HG03175 (cell line): Measurements from ENCODE around the gene ARSI.
A peak's percentile ranks its signal among the peaks of the same experiment; 100 is the strongest.

Experiments used
- ATAC-seq: cut with Tn5 transposase; IDR thresholded peaks from one replicate; pipeline ENCODE4 v1.9.1; 2021; ENCODE audit warnings: mild to moderate bottlenecking, moderate library complexity; ENCODE audit not compliant: unreplicated experiment

Gene ARSI

GRCh38 chr5:150271296-150271692 lies 31.4 kb downstream of the ARSI start:
- no peak for ATAC-seq

- no peak for ATAC-seq
These were observed 32.0 kb downstream of the ARSI start for GRCh38 chr5:150270541-150271295.

DNA sequence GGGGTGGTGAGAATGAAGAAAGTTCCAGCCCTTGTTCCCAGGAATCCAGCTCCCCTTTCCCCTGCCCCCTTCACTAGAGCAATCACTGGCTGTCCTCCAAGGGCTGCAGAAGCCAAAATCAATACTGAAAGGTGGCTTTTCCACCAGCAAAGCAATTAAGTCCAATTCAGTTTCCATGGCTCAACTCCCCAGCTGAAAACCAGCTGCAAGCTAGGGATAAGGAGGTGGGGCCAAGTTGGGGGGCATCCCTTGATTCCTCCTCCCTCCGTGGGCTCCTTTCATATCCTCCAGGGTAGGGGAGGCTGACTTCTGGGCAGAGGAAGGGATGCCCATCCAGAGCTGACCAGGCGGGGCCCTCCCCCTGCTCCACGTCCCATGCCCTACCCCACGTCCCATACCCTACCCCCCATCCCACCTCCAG lies 35.8 kb downstream of the ARSI start:
- no peak for ATAC-seq

GRCh38 chr5:150265870-150266383 lies 36.8 kb downstream of the ARSI start:
- no peak for ATAC-seq

- no peak for ATAC-seq
These were observed 37.8 kb downstream of the ARSI start for GRCh38 chr5:150264667-150265603.

DNA sequence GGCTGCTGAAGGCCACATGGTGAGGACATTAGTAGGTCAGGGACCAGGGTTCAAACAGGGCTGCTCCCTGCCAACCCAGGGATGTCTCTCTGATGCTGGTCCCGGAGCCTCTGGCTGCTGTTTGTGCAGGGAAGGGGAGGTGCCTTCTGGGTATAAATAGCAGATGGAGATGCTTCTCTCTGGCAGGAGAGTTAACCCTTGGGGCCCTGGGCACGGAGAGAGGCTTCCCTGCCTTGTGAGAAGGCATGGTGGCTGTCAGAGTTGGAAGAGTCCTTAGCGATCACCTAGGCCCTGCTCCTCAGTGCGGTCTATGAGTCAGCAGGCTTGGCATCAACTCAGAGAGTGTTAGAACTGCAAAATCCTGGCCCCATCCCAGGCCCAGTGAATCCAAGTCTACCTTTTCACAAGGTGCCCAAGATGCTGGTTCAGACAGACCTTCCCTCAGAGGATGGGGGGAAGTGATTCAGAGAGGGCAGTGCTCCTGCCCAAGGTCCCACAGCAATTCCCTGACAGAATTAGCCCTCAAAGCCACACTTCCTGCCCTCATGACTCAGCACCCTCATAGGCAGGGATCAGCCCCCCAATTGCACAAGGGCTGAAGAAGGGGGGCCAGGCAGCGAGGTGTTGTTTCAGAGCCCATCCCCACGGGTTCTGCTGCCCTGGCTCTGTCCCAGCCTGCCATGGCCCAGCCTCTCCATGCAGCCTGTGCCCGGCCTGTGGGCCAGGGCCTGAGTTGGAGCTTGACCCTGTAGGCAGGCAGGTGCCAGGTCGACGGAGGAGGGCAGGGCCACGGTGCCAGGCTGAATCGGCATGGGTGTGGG lies 38.7 kb downstream of the ARSI start:
- ATAC-seq = no peak

DNA sequence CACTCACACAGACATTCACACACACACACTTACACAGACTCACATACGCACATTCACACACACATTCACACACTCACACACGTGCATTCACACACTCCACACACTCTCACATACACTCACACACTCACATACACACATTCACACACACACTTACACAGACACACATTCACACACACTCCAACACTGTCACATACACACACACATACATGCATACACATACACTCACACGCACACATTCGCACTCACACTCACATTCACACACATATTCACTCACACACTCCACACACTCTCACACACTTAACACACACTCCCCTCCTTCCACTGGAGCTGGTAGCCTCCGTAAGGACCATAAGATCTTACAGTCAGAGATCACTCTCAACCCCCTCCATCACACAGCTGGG lies 39.3 kb downstream of the ARSI start:
- ATAC-seq = no peak

GRCh38 chr5:150262502-150262901 lies 40.2 kb downstream of the ARSI start:
- no peak for ATAC-seq

DNA sequence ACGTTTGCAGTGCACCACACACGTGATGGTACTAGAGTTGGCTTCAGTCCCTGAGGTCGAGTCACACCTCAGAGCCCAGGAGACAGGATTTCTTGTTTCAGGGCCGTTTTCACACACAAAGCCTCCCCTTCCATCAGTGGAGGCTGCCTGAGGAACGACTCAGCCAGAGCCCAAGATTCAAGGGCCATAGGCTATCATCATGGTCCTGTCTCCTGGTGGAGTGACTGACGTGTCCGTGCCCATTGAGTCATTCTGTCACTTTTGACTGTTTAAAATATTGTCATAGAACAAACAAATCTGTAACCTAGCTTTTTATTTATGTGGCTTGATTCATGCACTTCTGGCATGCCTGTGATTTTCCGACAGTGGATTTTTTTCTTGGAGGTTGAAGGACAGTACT lies 41.5 kb downstream of the ARSI start:
- ATAC-seq = no peak

DNA sequence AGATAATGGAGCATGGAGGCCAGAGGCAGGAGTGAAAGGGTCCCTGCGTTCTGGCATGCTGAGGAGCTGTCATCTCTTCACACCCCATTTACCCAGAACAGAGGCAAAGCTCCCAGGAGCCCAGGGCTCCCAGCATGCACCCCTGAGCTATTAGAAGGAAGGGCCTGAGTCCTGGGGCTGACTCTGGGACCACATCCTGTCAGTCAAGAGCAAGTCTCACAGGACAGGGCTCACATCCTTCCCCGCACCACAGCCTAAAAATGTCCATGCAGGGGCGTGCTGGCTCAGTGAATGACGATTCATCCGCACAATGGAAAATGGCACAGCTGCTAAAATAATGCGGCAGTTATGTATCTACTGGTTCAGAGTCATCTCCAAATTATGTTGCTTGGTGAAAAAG lies 44.6 kb downstream of the ARSI start:
- peak; percentile 54 for ATAC-seq

DNA sequence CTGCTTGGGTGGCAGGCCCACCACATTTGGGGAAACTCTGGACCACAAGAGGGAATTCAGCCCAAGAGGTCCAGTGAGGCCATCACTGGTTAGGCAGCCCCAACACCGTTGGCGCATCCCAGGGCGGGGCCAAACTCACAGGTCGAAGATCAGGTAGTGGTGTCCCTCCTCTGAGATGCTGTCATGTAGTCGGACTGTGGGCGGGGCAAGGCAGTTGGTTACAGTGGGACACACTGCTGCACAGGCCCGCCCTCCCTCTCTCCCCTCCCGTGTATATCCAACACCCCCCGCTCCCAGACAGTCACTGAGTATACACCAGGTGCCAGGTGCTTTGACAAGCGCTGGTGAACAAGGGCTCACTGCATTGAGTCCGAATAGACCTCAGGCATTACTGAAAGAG lies 45.3 kb downstream of the ARSI start:
- no peak for ATAC-seq

DNA sequence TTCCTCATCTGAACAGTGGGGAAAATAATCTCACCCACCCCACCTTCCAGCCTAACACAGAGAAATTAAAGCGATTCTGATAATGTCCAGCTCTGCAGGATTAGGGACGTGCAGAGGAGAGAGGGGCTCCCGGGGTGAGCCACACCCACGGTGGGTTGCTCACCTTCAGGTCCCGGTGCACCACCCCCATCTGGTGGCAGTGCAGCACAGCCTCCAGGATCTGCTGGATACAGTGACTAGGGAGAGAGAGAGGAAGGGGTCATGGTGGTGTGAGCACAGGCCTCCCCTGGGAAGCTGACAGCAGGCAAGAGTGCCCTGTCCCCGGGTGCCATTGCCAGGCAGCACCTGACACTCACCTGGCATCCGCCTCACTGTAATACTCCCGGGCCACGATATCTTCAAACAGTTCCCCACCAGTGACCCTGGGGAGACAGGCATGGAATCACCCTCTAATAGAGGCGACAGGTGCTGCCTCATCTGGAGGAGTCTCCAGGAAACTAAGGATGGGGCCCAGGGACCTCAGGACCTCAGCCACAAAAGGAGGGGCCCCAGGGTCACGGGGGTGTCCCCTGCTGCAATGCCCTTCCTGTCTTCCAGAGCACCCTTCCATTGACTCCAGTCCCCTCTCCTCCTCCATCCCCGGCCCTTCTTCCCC lies 46.2 kb downstream of the ARSI start:
- no peak for ATAC-seq

GRCh38 chr5:150255659-150256409 lies 46.9 kb downstream of the ARSI start:
- no peak for ATAC-seq

GRCh38 chr5:150254774-150255173 lies 47.9 kb downstream of the ARSI start:
- ATAC-seq = no peak

DNA sequence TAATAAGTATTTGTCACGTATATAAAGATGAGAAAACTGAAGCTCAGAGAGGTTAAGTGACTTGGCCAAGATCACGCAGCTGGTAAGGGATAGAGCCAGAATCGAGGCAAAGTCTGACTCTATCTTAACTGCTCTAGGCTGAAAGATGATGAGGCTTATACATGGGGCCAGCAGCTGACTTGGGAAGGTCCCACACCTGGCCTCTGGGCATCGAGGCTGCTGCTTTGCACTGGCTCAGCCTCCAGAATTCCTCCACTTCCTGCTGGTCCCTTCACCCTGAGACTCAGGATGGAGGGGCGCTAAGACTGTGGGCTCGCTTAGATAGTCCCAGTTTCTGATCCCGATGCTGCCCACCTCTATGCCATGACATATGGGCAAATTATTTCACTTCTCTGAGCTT lies 48.3 kb downstream of the ARSI start:
- ATAC-seq = no peak

GRCh38 chr5:150253416-150254208 lies 49.1 kb downstream of the ARSI start:
- ATAC-seq = no peak

- no peak for ATAC-seq
These were observed 50.2 kb downstream of the ARSI start for GRCh38 chr5:150252489-150252888.

DNA sequence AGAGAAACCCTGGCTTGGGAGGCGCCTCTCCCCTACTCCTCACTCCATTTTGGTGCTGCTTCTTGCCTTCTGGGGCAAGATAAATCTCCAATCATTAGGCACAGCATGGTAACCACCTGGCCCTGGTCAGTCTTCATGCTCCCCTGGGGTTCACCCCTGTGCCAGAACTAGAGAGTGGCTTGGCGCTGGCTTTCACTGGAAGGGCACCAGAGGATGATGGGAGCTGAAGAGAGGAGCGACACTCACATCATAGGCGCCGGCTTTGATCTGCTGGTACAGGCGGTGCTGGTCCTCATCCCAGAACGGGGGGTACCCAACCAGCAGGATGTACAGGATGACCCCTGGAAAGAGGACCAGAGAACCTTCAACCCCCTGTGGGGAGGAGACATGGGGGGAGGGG lies 51.2 kb downstream of the ARSI start:
- ATAC-seq = no peak

GRCh38 chr5:150249744-150250143 lies 53.0 kb downstream of the ARSI start:
- ATAC-seq = no peak
